ENCODE data around the gene NR5A2.

Gene NR5A2

GRCh38 chr1:200072636-200073285 is 45.3 kb downstream of the NR5A2 start:
- DNase-seq (ENCODE audit: low read depth), result no peak

GRCh38 chr1:200073286-200073637 is 45.8 kb downstream of the NR5A2 start:
- no peak for DNase-seq (ENCODE audit: low read depth)

GRCh38 chr1:200075522-200075921 is 48.0 kb downstream of the NR5A2 start:
- no peak for DNase-seq (ENCODE audit: low read depth)

- peak; percentile 53 for DNase-seq (ENCODE audit: low read depth)
These were observed 48.5 kb downstream of the NR5A2 start for GRCh38 chr1:200075938-200076546.

DNA sequence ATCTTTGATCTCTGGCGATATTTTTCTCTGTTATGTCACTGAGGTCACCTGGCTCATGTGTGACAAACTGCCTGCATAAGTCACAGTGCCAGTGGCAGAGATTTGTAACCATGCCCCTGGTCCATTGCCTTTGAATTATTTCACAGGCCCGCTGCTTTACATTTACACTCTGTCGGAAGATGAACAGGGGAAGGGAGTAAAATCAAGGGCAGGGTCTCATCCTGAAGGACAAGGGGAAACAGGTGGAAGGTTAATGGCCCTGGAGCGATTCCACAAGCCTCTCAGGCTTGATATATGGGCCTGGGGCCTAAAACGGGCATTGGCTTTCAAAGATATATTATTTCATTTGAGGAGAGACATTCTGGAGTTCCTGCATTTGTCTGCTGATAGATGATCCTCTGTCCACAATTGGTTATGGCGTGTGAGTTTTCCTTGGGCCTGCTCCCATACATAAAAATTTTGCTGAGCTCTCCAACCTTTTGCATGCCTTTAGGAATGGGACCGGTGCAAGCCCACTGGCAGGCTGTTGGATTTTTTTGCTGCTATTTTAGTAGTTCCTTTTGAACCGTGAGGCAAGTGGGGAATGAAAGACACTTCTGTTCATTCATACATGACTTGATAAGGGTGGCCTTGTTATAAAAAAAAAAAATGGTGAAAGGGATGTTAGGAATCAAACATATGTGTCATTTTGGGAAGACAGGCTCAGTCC is 51.9 kb downstream of the NR5A2 start:
- no peak for DNase-seq (ENCODE audit: low read depth)

DNA sequence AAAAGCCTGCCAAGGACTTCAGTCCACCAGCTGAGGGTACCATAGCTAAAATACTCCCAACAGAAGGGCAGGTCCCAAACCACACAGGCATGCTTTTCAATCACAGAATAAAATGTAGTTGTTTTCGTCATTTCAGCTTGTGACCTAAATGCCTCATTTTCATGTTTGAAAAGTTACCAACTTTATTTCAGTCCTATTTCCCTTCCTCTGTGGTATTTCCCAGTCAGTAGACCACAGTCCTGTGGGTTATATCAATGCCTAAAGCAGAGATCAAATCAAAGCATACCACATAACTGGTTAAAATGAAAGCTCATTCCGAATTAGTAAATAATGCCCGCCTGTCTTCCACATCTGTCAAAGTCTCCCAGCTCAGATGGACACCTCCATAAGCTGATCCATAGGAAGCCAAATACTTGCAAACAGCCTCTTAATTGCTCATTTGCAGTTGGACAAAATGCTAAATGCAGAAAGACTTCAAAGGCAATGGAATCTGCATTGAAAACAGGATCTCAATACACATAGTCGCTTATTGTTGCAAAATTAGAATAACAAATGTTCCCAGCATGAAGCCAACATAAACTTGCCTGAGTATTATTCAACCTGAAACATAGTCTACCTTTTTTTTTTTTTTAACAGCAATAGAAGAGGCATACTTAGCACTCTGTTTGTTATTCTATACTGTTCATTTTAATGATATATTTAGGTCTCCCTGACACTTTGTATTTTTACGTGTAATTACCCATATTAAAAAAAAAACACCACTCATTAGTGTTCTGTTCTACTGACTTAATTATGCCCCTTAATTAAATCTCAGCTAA is 53.9 kb downstream of the NR5A2 start:
- no peak for DNase-seq (ENCODE audit: low read depth)

DNA sequence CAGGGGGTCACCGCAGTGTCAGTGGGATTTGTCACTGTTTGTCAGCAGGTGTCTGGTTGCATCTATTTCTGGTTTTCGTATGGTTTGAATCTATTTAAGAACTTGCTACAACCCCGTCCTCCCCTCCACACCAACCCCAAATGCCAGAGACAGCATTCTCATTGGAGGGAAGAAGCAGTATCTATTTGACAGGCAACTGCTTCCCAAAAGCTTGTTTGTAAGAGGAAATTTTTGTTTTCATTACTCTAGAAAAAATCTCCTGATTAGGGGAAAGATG is 54.4 kb downstream of the NR5A2 start:
- no peak for DNase-seq (ENCODE audit: low read depth)

DNA sequence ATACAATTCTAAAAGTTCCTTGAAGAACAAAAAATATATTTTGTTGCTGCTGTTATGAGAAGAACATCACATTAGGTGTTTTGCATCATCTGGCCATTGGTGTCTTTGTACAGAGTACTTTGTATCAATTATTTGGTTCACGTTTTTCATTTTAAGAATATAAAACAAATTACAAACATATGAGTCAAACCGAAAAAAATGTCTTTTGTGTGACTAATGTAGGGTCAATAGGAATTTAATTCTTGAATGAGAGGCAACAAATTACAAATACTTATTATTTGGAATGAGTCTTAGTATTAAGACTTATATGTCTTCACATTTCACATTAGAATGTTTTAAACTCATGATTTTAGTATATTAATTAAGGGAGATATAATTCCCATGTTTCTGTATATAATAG is 54.8 kb downstream of the NR5A2 start:
- DNase-seq (ENCODE audit: low read depth), result no peak

GRCh38 chr1:200090252-200091159 is 63.0 kb downstream of the NR5A2 start:
- DNase-seq (ENCODE audit: low read depth), result no peak

- DNase-seq (ENCODE audit: low read depth), result no peak
These were observed 67.6 kb downstream of the NR5A2 start for GRCh38 chr1:200095057-200095577.

DNA sequence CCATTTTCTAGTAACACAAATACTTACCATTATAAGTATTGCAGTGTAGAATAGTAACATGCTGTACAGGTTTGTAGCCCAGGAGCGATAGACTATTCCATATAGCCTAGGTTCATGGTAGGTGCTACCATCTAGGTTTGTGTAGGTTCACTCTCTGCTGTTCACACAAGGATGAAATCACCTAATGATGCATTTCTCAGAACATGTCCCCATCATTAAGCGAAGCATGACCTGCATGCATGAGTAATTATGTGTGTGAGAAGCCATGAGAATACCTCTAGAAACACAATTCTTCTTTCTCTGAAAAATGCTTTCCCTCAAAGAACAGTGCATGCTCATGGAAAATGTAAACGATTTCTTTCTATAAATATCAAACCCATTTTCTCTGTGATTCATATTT is 69.3 kb downstream of the NR5A2 start:
- DNase-seq (ENCODE audit: low read depth), result no peak

DNA sequence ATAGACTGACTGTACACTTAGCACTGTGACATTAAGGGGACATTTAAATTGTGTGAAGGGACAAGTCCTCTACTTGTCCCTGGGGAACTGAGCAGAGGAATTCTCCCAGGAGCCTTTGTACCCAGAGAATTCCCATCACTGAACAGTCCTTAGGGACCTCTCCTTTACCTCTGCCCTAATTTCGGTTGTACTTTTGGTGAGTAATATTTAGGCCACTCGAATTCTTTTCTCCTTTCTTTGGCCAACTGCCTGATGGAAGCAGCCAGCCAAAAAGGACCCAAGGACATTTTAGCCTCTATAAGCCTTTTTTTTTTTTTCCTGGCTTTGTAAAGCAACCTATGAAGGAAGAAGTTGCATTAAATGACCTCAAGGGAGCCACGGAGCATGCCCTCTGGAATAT is 71.5 kb downstream of the NR5A2 start:
- DNase-seq (ENCODE audit: low read depth), result peak; percentile 22

GRCh38 chr1:200103966-200104583 is 76.6 kb downstream of the NR5A2 start:
- DNase-seq (ENCODE audit: low read depth), result no peak

- no peak for DNase-seq (ENCODE audit: low read depth)
These were observed 79.5 kb downstream of the NR5A2 start for GRCh38 chr1:200107004-200107470.

DNA sequence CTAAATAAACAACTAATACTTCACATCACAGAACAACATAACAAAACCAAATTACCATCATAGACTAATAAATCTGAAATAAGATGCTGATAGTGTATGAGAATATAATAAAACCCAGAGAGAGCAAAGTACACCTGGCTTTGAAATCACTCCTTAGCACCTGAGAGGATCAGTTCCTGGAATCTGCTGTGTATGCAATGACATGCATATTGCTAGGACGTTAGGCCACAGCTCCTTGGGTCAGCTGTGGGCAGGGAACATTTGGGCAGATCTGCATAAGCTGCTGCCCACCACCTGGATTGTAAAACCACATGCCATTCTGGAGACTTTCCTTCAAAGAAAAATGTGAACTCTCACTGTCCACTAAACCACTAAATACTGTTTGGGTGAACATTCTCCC is 81.1 kb downstream of the NR5A2 start:
- DNase-seq (ENCODE audit: low read depth), result no peak

DNA sequence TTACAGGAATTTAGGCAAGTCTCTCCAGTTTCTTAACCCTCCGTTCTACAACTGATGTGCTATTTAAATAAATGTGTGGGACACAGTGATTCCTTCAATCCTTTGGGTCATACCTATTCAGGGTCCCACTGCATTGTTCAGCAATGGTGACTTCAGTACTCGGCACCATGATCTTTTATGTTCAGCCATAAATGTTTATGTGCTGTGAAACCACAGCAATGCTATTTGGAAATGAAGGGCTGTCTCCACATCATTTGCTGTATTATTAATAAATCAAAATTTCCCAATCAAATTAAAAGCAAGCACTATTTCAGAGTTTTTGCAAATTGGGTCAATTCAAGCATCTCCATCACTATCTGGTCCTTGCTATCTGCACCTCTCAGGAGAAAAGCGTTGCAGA is 84.8 kb downstream of the NR5A2 start:
- no peak for DNase-seq (ENCODE audit: low read depth)

DNA sequence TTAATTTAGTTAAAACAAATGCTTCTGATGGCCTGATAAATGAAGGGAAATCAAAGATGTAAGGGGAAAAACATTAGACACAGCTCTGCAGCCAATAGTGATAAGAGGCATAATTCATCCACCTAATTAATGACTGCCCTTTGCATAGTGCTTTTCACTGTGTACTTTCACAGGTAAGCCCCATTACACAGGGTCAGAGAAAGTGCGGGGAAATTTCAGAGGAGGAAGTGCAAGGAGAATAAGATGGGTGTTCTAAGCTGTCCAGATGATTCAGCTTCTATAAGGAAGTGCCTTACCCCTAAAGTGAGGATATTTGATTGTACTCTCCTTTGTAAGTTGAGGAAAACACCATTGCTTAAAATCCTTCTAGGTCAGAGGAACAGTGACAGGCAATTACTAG is 88.0 kb downstream of the NR5A2 start:
- DNase-seq (ENCODE audit: low read depth), result no peak

GRCh38 chr1:200116324-200116723 is 88.8 kb downstream of the NR5A2 start:
- no peak for DNase-seq (ENCODE audit: low read depth)

DNA sequence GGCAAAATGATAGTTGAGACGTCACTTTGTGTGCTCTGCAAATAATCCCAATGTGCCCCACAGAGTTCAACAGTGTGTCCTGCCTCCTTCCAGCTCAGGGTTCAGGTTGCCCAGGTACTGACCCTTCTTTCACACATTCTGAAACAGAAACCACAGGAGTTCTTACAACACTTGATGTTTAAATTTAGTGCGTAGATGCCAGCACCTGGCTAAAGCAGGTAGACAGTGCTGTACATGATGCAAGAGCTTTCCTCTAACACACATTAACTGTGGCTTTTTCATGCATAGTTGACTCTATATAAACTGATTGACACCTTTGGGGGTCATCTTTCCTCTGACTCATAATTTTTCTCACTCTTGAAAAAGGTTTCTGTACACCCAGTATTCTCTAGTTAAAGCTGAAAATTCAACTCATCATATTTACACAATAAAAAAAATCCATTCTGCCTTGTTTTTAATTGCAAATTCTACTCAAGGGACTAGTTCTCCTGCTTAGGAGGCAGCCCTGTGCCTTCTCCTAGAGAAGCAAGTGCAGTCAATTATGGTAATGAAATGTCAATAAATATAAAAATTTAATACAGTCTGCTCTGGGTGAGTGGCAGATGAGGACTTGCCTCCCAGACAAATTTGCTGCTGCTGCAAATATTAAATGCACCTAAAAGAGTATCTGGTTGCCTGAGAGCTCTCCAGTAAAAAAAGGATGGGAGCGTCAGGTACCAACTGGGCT is 91.4 kb downstream of the NR5A2 start:
- no peak for DNase-seq (ENCODE audit: low read depth)

DNA sequence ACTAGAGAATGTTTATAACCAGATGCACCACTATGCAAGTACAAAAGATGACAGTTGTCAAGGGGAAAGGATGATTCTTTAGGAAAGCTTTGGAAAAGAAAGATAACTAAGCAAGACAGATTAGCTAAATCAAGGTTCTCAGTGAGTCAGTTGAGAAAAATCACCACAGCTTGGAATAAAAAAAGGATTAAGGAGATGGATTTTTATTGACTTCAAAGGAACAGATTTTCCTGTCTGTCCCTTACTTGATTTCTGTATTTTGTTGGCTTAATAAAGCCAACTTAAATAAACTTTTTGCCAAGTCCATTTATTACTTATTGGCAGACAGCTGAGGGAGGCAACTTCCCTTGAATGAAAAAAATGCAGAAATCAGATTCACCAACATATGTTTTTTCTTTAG is 93.9 kb downstream of the NR5A2 start:
- DNase-seq (ENCODE audit: low read depth), result peak; percentile 34
